ENCODE measurements around the gene SPNS2. TPM values are rescaled to one million over a fixed set of nuclear protein-coding genes. Genes with fewer than 3 reads are reported as not detected.
A peak's percentile ranks its signal among the peaks of the same experiment; 100 is the strongest.

SPNS2 gene
- total RNA-seq, 1 donor = 0.43 TPM

DNA sequence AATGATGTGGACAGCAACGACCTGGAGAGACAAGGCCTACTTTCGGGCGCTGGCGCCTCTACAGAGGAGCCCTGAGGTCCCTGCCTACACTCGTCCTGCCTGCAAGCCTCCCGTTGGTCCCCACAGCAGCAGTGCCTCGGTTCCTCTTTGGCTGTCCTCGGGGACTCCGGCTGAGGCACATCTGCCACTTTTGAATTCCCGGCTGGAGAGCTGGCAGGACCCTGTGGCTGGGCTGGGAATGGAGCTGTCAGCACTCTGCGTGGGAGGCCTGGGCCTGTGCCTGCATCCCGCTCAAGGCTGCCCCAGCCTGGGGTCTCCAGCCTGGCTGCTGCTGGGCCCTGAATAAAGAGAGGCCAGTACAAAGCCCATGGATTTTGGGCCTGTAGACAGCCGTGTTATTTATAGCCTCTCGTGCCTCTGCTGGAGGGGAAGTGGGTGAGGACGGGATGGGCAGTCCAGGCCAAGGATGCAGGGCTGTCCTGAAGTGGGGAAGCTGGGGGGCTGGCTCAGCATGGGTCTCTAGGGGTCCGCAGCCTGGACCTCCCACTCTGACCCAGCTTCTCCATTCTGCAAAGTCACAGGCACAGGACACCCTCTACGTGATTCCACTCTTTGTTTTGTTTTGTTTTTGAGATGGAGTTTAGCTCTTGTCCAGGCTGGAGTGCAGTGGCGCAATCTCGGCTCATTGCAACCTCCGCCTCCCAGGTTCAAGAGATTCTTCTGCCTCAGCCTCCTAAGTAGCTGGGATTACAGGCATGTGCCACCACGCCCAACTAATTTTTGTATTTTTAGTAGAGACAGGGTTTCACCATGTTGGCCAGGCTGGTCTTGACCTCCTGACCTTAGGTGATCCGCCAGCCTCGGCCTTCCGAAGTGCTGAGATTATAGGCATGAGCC, 10.6 kb upstream of the SPNS2 start:
- no peak for DNase-seq (ENCODE audit: low read depth)
- no peak for TF ChIP-seq CTCF (IDR thresholded peaks at IDR 0.05; ENCODE audit: insufficient read depth, low read depth, low read length)
- H3K4me3 ChIP-seq (ENCODE audit: low read depth, low read length) = no peak overlapping the region

- H3K4me3 ChIP-seq (ENCODE audit: low read depth, low read length) = no peak overlapping the region
- no peak for DNase-seq (ENCODE audit: low read depth)
- no peak for TF ChIP-seq CTCF (IDR thresholded peaks at IDR 0.05; ENCODE audit: insufficient read depth, low read depth, low read length)
Observed at GRCh38 chr17:4488989-4489595, 9.6 kb upstream of the SPNS2 start.

GRCh38 chr17:4490109-4490591, 8.5 kb upstream of the SPNS2 start:
- TF ChIP-seq CTCF (IDR thresholded peaks at IDR 0.05; ENCODE audit: insufficient read depth, low read depth, low read length) = no peak
- H3K4me3 ChIP-seq (ENCODE audit: low read depth, low read length) = no peak overlapping the region
- DNase-seq (ENCODE audit: low read depth) = no peak

- DNase-seq (ENCODE audit: low read depth) = no peak
Observed at GRCh38 chr17:4490637-4491061, 8.0 kb upstream of the SPNS2 start.

DNA sequence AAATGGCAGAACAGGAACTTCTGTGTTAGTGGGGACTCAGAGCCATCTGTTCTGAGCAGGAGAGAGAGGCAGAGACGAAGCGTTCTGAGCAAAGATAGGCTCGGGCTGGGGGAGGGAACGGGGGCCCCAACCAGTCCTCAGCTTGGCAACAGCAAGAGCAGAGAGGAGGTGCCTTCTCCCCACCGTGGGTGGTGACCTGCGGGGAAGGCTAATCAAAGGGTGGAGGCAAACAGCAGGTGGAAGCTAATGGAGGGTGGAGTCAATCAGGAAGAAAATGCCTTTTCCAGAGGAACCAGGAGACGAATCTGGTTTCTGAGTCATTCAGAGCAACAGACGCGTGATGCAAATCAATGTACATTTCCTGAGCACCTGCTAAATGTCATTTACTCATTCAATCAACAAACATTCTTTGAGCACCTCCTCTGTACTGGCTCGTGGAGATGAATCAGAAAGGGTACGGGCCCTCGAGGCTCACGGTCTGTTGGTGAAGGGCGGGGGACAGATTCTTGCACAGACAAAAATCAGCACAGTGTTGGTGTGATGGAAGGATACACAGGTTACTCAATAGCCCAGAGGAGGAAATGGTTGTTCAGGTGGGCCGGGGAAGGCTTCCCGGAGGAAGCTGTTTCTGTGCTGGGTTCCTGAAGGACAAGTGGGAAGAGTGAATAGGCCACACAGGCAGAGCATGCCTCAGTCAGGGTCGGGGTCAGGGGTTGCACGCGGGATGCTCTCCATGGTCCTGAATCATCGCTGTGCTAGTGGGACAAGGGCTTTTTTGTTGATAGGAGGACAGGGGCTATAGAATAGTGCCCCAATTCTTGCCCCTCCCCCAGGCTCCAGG, 5.7 kb upstream of the SPNS2 start:
- no peak for TF ChIP-seq CTCF (IDR thresholded peaks at IDR 0.05; ENCODE audit: insufficient read depth, low read depth, low read length)
- DNase-seq (ENCODE audit: low read depth) = peak; percentile 64

More at GRCh38 chr17:4490637-4491061, 8.0 kb upstream of the SPNS2 start:
- H3K4me3 ChIP-seq (ENCODE audit: low read depth, low read length) = no peak overlapping the region
- TF ChIP-seq CTCF (IDR thresholded peaks at IDR 0.05; ENCODE audit: insufficient read depth, low read depth, low read length) = no peak

GRCh38 chr17:4497101-4497824, 1.4 kb upstream of the SPNS2 start:
- H3K4me3 ChIP-seq (ENCODE audit: low read depth, low read length) = no peak overlapping the region
- TF ChIP-seq CTCF (IDR thresholded peaks at IDR 0.05; ENCODE audit: insufficient read depth, low read depth, low read length) = no peak
- no peak for DNase-seq (ENCODE audit: low read depth)

More for the DNA sequence above, 5.7 kb upstream of the SPNS2 start:
- no peak overlapping the region for H3K4me3 ChIP-seq (ENCODE audit: low read depth, low read length)
